ENCODE measurements around the gene GPD1.
A peak's percentile ranks its signal among the peaks of the same experiment; 100 is the strongest.

Gene GPD1

DNA sequence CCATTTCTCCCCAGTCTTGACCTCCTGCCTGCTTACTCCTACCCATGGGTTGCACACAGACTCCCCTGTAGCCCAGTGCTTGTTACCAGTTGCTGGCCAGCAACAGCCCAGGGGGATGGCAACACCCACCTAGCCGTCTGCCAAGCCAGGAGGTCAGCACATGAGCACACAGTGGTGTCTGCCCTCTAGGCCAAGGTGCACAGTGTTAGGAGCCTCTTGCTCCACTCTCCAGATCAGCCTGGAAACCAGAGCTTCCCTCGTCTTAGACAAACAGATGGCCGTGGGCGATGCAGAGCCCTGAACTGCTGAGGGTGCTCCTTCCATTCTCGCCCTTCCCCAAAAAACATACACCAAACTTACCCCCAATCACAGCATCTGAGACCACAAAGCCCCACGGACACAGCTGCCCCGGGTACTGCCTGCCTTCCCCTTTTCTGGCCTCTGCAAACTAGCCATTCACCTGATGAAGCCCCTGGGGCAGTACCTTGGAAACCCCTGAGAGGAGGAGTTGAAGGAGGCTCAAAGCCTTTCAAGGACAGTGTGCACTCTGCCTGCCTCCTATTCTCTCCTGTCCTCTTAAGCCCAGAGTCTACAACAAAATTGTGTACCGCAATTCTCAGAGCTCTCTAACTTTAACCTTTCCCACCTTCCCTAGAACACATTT, 1.0 kb upstream of the GPD1 start:
- DNase-seq, result no peak

DNA sequence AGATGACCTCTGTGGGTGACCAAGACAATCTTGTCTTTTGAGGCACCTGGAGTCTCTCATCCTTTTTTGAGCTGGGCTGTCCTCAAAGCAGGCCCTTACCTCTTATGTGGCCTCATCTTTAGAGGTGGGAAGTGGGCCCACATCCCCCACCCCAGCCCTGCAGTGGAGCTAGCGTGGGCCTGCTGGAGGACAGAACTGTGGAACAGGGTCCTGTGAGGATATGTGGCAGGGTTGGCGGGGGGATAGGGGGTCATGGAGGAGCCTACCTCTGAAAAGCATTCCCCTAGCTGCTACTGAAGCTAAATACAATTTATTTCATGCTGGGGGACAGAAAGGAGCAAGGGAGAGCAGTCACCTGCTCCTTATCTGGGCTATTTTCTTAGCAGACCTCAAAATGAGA, 457 bp upstream of the GPD1 start:
- no peak for DNase-seq

DNA sequence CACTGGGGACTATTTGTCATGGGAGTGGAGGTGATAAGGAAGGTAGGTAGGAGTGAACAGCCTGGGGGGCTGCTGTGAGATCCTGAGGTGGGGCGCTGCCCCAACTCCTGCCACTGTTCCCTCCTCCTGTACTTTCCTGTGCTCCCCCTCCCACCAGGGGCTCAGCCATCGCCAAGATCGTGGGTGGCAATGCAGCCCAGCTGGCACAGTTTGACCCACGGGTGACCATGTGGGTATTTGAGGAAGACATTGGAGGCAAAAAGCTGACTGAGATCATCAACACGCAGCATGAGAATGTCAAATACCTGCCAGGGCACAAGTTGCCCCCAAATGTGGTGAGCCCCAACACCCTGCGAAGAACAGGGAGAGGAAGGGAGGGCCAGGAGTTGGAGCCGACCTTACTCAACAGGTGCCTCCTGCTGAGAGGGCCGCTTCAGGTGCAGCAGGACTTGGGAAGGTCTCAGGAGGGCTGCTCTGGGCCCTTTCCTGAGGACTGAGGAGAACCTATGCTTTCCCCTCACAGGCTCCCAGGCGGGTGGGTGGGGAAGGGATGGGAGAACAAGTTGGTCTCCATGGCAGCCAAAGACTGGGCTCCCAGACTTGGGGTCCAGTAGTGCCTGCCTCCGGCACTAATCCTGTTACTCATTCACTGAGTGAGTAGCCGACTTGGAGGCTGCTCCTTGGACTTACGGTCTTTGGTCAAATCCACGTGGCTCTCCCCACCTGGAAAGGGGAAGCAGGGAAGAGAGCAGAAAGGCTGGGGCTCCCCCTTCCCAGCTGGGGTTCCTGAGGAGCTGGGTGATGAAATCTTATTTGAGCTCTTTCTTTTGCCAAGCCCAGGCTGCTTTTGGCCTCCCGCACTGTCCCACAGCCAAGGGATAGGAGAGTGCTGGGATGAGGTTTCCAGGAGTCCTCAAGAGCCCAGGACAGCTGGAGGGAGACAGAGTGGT, 884 bp downstream of the GPD1 start:
- DNase-seq, result no peak

DNA sequence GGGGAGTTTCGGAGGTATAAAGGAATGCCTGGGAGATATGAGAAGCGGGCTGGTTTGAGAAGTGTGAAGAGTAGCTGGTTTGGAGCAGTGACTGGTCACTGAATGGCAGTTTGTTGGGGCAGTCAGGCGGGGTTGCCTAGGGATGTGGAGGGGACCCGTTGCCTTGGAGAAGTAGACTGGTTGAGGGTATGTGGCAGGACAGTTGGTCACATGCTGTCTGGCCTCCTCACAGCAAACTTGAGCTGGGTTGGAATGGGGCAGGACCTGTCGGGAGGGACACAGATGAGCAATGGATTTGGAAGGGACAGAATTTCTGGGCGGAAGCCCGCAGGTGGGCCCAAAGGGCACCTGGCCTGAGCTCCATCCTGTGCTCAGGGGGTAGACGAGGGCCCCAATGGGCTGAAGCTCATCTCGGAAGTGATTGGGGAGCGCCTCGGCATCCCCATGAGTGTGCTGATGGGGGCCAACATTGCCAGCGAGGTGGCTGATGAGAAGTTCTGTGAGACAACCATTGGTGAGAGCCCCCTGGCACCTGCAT, 2.2 kb downstream of the GPD1 start:
- DNase-seq, result no peak

DNA sequence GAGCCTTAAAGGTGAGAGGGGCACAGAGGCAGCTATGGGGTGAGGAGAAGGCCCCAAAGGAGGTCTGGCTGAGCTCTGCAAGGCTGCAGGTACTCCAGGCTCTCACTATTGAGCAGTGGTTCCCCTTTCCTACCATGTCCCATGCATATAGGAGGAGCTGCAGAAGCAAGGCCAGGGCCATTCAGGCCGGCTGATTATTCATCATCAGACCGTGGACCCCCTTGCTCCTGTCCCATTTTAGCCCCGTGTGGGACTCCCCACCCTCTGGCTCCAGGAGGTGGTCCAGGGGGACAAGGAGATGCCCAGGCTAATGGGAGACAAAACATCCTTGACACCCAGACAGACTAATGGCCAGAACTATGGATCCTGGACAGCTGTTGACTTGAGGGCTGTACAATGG, 3.1 kb downstream of the GPD1 start:
- no peak for DNase-seq

DNA sequence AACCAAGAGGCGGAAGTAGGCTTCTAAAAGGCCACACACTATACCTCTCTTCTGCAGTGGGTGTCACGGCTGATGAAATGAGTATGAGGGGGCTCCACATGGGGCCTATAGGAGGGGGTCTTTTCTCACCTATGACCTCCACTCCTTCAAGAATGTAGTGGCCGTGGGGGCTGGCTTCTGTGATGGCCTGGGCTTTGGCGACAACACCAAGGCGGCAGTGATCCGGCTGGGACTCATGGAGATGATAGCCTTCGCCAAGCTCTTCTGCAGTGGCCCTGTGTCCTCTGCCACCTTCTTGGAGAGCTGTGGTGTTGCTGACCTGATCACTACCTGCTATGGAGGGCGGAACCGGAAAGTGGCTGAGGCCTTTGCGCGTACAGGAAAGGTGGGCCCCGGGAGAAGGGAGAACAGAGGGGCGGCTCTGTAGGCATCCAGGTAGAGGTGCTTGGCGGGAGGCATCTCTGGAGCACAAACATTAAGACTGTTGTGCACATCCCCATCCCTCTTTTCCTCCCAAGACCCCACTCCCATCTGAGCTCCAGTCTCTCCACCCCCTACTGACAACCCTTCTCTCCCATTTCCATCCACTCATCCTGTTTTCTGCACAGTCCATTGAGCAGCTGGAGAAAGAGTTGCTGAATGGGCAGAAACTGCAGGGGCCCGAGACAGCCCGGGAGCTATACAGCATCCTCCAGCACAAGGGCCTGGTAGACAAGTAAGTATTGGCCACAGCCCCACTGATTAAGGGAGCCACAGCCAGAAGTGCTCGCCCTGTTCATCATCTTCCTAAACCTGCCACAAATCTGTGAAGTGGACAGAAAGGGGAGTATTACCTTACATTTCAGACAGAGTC, 3.8 kb downstream of the GPD1 start:
- no peak for DNase-seq

DNA sequence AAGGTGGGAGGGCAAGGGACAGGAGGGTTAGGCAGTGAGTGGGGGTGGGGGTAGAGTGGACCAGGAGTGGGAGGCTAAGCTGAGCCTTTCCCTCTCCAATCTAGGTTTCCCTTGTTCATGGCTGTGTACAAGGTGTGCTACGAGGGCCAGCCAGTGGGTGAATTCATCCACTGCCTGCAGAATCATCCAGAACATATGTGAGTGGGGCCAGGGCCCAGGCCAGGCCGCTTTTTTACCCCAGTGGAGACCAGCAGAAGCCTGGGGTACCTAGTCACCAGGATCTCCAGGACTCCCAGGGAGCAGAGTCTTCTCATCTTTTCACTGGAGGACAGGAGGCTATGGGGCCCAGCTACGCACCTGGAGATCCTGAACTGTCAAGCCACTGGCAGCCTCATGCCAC, 5.5 kb downstream of the GPD1 start:
- no peak for DNase-seq

DNA sequence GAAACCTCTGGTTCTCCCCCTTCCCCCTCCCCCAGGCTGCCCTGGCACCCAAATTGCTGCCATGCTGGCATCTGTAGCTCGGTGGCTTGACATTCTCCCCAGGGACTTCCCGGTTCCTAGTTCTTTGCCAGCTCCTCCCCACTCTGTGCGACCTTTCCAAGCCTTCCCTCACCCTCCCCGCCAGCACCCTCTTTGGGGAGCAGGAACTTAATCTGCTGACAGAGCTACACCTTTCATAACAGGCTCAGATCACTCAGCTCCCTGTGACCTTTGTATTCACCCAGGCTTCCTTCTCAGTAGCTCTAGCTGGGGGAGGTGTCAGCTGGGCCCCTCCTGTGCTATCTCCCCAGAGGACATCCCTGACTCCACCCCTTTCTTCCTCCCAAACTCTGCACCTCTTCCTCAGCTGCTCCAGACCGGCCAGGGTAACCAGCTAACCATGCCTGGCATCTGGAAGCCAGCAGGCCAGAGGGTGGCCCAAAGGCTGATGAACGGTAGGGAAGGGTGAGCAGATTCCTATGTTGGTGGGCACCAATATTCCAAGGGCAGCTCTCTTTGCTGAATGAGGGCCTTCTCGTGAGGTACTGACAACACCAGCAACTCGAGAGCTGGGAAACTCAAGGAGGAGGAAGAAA, 6.4 kb downstream of the GPD1 start:
- DNase-seq, result no peak

DNA sequence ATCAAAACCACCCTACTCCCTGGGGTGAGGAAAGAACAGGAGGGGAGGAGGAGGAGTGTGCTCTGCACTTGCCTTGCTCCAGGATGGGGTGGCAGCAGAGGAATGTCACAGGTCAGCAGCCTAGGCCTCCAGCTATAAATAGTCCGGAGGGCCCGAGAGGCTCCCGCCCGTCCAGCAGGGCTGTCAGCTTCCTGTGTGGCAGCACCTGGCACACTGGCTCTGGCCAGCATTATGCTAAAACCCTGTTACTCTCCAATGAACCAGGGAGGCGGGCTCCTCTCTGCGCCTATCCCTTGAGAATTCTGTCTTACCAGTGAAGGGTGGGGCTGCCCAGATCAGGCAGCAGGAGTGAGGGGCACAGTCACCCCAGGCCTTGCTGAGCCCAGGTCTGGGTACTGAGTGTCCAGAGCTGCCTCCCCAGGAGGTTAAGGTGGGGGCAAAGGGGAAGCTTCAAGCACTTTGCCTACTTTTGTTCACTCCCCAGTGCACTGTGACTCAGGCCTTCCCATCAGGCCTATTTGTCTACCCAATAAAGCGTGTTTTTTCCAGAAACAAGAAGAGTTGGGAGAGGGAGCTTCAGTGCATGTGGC, 7.0 kb downstream of the GPD1 start:
- no peak for DNase-seq

DNA sequence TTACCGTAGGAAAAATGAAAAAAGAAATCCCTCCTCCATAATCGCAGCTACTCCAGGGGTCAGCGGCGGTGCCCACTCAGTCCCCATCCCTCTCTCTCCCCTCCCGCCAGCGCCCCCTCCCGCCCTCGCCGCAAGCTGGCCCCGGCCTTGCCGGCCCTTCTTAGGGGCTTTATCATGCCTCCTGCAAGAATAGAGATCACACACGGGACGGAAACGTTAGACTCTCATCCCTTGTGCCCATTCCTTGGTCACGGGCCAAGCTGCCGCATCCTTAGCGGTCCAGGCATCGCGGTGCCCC, 7.5 kb downstream of the GPD1 start:
- DNase-seq, result no peak

DNA sequence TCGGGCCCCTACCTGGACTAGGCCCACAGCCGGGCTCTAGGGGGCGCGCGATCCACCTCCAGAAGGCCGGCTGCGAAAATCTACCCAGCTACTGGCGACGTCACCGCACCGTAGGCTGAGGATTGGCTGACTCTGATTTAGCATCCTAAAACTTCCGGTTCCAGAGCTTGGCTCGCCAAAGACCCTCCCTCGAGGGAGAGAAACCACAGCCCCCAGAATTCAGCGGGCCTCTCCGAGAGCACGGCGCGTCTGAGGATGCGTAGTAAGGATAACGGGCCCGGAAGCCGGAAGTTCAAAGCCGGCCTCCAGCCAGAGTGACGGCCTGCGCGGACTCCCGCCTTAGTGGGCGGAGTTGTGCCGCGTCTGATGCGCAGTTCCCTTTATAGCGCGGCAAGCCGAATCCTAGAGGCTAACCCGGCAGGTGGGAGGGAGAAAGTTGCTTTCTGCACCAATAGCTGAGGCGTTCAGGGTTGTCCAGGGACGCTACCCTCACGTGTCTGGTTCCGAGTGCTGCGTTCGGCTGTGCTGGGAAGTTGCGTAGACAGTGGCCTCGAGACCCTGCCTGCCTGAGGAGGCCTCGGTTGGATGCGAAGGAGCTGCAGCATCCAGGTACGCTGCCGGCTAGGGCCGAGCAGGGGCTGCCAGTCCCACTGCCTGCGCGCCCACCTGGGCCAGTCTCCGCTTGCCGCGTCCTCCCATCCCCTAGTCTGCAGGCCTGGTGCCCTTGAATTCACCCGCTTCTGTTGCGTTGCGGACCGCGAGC, 8.1 kb downstream of the GPD1 start, which contains the start of gene COX14:
Gene COX14, plus strand, starts transcription at position 544 of the 763 bp plus-strand sequence. CDS start 7,808 bp downstream, outside the sequence.
- DNase-seq, result peak; percentile 98

DNA sequence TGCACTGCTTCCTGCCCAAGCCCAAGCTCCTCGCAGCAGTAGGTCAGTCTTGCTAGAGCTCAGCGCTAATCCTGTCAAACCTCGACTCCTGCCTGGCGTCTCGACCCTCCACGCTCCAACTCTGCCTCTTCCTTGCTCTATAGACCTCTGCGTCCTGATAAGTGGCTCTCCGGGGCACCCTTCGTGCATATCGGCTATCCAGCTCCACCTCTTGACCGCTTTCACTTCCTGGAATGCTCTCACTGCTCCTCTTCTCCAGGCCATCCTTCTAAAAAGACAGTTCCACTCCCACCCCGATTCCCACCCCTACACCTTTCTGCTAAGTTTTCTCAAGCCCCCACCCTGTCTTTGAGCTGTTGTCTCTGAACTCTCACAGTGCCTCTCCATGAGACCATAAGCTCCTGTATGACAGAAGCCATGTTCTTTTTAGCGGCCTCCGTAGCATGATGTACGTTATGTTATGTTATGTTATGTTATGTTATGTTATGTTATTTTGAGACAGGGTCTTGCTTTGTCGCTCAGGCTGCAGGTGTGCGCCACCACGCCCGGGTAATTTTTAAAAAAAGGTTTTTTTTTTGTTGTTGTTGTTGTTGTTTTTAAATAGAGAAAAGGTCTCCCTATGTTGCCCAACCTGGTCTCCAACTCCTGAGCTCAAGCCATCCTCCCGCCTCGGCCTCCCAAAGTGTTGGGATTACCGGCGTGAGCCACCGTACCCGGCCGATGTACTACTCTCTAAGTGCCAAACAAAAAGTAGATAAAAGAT, 8.8 kb downstream of the GPD1 start:
- DNase-seq, result no peak

DNA sequence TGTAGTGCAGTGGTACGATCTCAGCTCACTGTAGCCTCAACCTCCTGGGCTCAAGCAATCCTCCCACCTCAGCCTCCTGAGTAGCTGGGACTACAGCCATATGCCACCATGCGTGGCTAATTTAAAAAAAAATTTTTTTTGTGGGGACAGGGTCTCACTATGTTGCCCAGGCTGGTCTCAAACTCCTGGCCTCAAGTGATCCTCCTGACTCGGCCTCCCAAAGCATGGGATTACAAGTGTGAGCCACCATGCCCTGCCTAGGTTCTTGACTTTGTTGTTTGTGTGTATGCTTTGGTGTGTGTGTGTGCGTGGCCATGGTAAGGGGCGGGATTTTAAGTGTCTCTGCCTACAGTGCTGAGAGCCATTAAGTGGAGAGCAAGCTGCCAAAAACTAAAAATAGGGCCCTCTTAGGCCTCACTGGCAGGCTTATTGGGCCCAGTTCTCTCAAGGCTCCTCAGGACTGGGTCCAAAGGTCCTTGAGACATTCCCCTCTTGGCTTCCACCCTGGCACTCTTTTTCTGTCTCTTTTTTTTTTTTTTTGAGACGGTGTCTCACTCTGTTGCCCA, 13.3 kb downstream of the GPD1 start:
- DNase-seq, result no peak

DNA sequence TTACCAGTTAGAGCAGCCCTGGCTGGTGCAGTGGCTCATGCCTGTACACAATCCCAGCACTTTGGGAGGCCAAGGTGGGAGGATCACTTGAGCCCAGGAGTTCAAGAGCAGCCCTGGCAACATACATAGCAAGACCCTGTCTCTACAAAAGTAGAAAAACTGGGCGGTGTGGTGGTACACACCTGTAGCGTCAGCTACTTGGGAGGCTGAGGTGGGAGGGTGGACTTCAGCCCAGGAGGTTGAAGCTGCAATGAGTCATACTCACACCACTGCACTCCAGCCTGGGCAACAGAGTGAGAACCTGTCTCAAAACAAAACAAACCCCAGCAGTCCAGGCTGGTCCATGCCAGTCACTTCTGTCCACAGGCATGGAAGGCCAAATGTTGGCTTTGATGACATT, 15.6 kb downstream of the GPD1 start:
- no peak for DNase-seq

DNA sequence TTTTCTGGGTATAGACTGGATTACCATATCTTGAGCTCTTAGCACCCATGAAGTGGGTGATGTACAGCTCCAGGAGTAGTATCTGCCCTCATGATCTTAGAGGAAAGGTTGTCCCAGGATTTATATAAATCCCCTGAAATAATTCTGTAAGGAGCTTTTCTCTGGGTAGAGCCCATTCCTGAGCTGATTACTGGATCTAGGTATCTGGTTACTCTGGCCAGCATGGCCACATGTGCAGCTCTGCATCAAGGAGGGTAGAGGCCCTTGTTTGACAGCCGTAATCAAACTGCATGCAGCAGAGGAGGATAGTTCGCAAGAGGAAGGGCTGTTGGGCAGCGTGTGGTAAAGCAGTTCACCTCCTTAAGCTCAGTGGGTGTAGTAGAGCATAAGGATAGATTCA, 16.7 kb downstream of the GPD1 start:
- no peak for DNase-seq

DNA sequence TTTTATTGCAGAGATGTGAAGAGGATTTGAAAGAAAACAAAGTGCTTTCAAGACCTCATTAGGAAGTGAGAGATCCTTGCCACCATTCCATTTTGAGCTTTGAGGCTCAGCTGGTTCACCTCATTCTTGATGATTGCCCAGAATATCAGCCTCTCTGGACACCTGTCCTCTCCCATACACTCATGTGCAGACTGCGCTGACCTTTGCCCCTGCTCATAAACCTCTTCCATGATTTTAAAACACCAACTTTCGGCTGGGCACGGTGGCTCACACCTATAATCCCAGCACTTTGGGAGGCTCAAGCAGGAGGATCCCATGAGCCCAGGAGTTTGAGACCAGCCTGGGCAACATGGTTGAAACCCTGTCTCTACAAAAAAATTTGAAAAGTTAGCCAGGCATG, 17.1 kb downstream of the GPD1 start:
- DNase-seq, result no peak

DNA sequence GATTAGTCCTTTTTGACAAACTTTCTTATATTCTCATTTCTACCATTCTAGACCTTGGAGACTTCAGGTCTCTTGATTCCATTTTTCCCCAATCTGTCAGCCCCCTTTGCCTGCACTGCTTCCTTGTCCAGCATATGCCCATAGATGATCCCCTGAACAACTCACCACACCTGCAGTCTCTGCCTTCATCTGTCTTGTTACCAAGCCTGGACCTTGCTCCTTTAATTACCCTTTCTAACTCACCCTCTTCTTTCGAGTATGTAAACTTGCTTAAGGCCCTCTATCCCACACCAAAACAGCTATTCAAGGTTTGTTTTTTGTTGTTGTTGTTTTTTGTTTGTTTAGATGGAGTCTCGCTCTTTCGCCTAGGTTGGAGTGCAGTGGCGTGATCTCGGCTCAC, 17.8 kb downstream of the GPD1 start:
- DNase-seq, result no peak

DNA sequence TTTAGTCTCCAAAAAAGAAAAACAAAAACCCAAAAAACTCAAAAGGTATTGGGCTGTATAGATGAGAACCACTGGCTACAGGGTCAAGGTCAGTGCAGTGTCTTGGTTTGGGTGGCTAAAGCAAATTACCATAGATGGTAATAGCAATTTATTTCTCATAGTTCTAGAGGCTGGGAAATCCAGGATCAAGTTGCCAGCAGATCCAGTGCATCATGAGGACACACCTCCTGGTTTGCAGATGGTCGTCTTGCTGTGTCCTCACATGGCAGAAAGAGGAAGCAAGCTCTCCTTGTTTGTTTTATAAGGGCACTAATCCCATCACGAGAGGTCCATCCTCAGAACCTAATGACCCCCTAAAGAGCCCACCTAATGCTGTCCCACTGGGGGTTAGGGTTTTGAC, 19.4 kb downstream of the GPD1 start:
- no peak for DNase-seq

DNA sequence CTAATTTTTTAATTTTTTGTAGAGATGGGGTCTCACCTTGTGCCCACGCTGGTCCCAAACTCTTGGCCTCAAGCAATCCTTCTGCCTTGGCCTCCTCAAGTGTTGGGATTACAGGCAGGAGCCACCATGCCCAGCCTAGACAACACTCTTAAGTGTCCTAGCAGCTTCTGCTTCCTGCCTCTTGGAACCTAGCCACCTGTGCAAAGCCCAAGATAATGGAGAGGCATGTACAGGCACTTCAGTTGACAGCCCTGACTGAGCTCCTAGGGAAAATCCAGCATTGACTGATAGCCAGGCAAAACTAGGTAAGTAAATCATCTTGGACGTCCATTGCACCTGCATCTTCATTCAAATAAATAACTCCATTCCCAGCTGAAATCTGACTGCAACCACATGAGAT, 23.7 kb downstream of the GPD1 start:
- peak; percentile 82 for DNase-seq

DNA sequence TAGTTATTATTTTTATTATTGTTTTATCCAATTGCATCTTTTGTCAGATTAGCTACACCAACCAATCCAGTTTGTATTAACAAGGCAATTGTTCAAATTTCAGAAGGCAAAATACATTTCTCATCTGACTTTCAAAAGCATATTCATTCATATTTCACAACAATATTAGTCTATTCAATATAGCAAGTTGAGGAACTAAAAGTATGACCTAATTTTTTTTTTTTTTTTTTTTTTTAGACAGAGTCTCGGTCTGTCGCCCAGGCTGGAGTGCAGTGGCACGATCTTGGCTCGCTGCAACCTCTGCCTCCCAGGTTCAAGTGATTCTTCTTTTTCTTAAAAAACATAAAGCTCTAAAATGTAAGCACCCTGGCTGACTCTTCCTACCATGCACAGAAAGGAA, 25.5 kb downstream of the GPD1 start:
- no peak for DNase-seq
